Right lobe of liver (tissue), 6 donors: Measurements from ENCODE around the gene SF3A1. TPM values are rescaled to one million over a fixed set of nuclear protein-coding genes. Genes with fewer than 3 reads are reported as not detected.

Experiments used
- ATAC-seq, 4 donors: fragments of 200-7000 bp; cut with Tn5 transposase; one replicate each; pipeline ENCODE4 v1.9.1; 2020; ENCODE audit warnings: mild to moderate bottlenecking in 4 of 4, moderate library complexity in 4 of 4
- DNase-seq, 3 donors: peaks; one replicate each; pipeline ENCODE4 v3.0.0-alpha.2; 2020
- H3K27ac ChIP-seq, 3 donors: fragments of 200-600 bp; one replicate each; pipeline ENCODE4 v1.8.0; 2022
- H3K27me3 ChIP-seq, 2 donors: fragments of 200-600 bp; one replicate each; pipeline ENCODE4 v1.8.0; 2022
- H3K36me3 ChIP-seq, 4 donors: fragments of 200-600 bp; sonication (generic) in 1 of 4; one replicate each; pipeline versions ENCODE4 v1.5.1 to v1.8.0; 2017 to 2022; ENCODE audit warnings: control low read depth in 1 of 4
- H3K4me1 ChIP-seq, 4 donors: fragments of 200-600 bp; sonication (generic) in 1 of 4; one replicate each; pipeline versions ENCODE4 v1.5.1 to v1.8.0; 2017 to 2022; ENCODE audit warnings: control low read depth in 1 of 4
- H3K4me3 ChIP-seq, 3 donors: fragments of 200-600 bp; one replicate each; pipeline ENCODE4 v1.8.0; 2022
- H3K9me3 ChIP-seq, 4 donors: fragments of 200-600 bp; sonication (generic) in 1 of 4; one replicate each; pipeline versions ENCODE4 v1.5.1 to v1.8.0; 2017 to 2022; ENCODE audit warnings: control low read depth in 1 of 4
- CTCF ChIP-seq, 4 donors: fragments of 200-600 bp in 3 of 4; fragments of 450-650 bp in 1 of 4; IDR thresholded peaks; one replicate each; pipeline versions ENCODE4 v1.5.1 to v1.8.0; 2016 to 2022; ENCODE audit warnings: antibody characterized with exemption in 4 of 4, mild to moderate bottlenecking in 2 of 4
- POLR2A ChIP-seq: fragments of 450-650 bp; IDR thresholded peaks from one replicate; pipeline ENCODE4 v1.6.1; 2017; ENCODE audit warnings: antibody characterized with exemption, mild to moderate bottlenecking
- WGBS: methylation state at CpG from one replicate; pipeline ENCODE4 v1.1.6; 2018; ENCODE audit warnings: low coverage, low lambda C conversion rate; ENCODE audit not compliant: insufficient coverage; ENCODE audit errors: missing lambda C conversion rate; 5-methylcytosine and 5-hydroxymethylcytosine counted together
- intact Hi-C, 2 donors: fragments of 100-400 bp; cut with DNase I; formaldehyde crosslinking; loops; one replicate each; pipeline versions ENCODE4 v1.11.2 to v1.14.1; 2022
- total RNA-seq, 6 experiments: library from RNA; depleted of rRNA in 2 of 6; stranded (reverse); fragments of >200 nt in 2 of 6; fragmentation: NEBNext Ultra II Directional in 3 of 6; extraction: Animal tissue kit (Norgen Biotek cat#: 25700) in 3 of 6; gene quantifications; one replicate each; pipeline versions ENCODE4 v1.1.0 to v1.2.4, GENCODE V29; 2016 to 2023
- donor health status: DM: no; HTN: yes; CAD: no.
- donor health status: DM: no; HTN: no; CAD: no.
- donor health status: DM: no; HTN: no; CAD: no.
- donor health status: DM: no; HTN: yes; CAD: no.
- donor health status: DM: no; HTN: yes; CAD: no.

SF3A1 gene
- total RNA-seq, 6 experiments from 2014 or later = 42.6 to 72.8 (median 66.5) TPM

- Histone ChIP-seq H3K27me3 (no peaks in the 10 kb centered on the region), H3K4me3 (peak within 1 kb of the TSS; percentile 56 to 68 (median 57)), H3K27ac (peak within 1 kb of the TSS in 1 of 3 donors; percentile 40), H3K36me3 (no peaks in the 10 kb centered on the region), H3K4me1 (peaks cover 0 to 13% (median 6%) of the 10 kb centered on the region in 4 donors), H3K9me3 (no peaks in the 10 kb centered on the region)
- ATAC-seq (peak; percentile 84 to 94 (median 89)), DNase-seq (peak; percentile 87 to 88 (median 88))
- TF ChIP-seq POLR2A = no peak
- TF ChIP-seq CTCF (IDR thresholded peaks at IDR 0.05) = peak; percentile 92 to 98 (median 93)
- 0% methylated on average over 23 of the region's 95 CpGs for WGBS
- intact Hi-C loops = loop anchor here (10.0 kb wide), 2 partner anchors 122 to 282 kb away; partner anchors contain the start of gene OSM (in 1 of the 2)
These were observed 30.5 kb upstream of the SF3A1 start, which contains the start of gene RNF215 for GRCh38 chr22:30386960-30387827. RNF215 (minus strand) TSS chr22:30387411; CDS start chr22:30387313, 98 bp downstream.

DNA sequence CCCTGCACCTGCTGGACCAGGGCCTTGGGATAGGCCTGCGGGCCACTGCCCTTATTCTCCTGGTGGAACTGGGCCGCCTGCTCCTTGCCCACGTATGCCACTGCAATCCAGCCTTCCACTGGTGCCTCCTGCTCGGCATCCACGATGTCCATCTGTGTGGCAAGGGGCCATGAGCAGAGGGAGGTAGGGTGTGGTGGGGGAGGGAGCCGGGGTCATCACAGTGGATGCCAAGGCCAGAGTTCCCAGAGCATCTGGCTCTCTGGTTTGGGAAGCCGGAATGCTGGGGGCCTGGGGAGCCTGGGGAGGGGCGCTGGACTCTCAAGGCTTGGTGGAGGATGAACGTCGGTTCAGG is 29.9 kb upstream of the SF3A1 start:
- Histone ChIP-seq H3K9me3 (no peaks in the 10 kb centered on the region), H3K4me3 (peak overlapping the region; percentile 56 to 68 (median 57)), H3K36me3 (no peaks in the 10 kb centered on the region), H3K4me1 (peaks cover 0 to 9% (median 3%) of the 10 kb centered on the region in 4 donors), H3K27me3 (no peaks in the 10 kb centered on the region), H3K27ac (no peak overlapping the region)
- intact Hi-C loops = loop anchor here (10.0 kb wide), 2 partner anchors 122 to 282 kb away; partner anchors contain the start of gene OSM (in 1 of the 2)
- ATAC-seq (peak in 1 of 4 donors; percentile 4), DNase-seq (no peak)
- TF ChIP-seq CTCF (IDR thresholded peaks at IDR 0.05) = no peak
- TF ChIP-seq POLR2A = no peak
- WGBS = 48% methylated on average over 6 of the region's 10 CpGs

DNA sequence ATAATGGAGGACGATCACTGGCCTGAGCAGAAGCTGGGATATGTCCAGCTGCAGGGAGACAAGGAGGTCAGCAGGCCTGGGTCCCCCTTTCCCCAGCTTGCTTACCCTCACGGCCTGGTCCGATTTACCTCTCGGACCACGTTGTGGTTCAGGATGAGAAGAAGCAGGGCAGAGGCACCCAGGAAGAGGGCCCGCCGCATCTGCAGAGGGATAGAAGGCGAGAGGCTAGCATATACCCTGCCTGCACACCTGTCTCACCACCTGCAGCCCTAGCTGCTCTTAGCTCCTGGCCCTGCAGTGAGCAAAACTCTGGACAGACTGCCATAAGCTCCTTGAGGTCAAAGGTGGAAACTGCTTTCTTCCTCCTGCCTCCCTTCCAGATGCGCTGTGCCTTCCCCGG is 29.2 kb upstream of the SF3A1 start:
- no peak overlapping the region for H3K27ac ChIP-seq
- 100% methylated on average over 2 of the region's 10 CpGs for WGBS
- peaks cover 0 to 5% (median 2%) of the 10 kb centered on the region in 4 donors for H3K4me1 ChIP-seq
- intact Hi-C loops = loop anchor here (10.0 kb wide), 2 partner anchors 121 to 281 kb away; partner anchors contain the start of gene OSM (in 1 of the 2)
- H3K36me3 ChIP-seq = no peaks in the 10 kb centered on the region
- H3K9me3 ChIP-seq = no peaks in the 10 kb centered on the region
- ATAC-seq = no peak
- TF ChIP-seq CTCF (IDR thresholded peaks at IDR 0.05) (no peak), POLR2A (no peak)
- H3K4me3 ChIP-seq = no peak overlapping the region
- no peak for DNase-seq
- H3K27me3 ChIP-seq = no peaks in the 10 kb centered on the region

DNA sequence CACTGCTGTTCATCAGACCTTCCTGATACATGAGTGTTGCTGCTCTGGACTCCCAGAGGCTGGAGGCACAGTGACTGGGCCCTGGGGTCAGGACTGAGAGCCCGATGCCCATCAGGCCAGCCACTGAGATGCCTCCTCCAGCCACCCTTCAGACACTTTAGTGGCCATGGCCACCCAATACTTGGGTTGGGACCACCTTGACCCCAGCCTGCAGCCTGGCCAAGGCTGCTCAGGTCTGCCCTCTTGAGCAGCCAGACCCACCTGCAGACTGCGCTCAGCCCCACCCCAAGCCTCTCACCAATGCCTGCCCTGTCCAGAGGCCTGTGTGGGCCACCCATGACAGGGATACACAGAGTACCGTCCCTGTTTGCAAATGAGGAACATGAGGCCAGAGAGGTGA is 26.4 kb upstream of the SF3A1 start:
- no peak for ATAC-seq
- DNase-seq = no peak
- Histone ChIP-seq H3K4me3 (no peak overlapping the region), H3K9me3 (no peaks in the 10 kb centered on the region), H3K27ac (no peak overlapping the region), H3K4me1 (peaks cover 0 to 5% (median 2%) of the 10 kb centered on the region in 4 donors), H3K36me3 (no peaks in the 10 kb centered on the region), H3K27me3 (no peaks in the 10 kb centered on the region)
- intact Hi-C loops = loop anchor here (5.0 to 10.0 kb wide), 3 partner anchors 116 to 278 kb away; partner anchors contain the start of gene OSM (in 2 of the 2)
- no peak for TF ChIP-seq POLR2A
- no peak for TF ChIP-seq CTCF (IDR thresholded peaks at IDR 0.05)
- no CpG with 5 or more reads among the region's 3 CpGs for WGBS
